PC-9 (cell line): ENCODE results near the gene SMAD5.

Source experiments
- EZH2 ChIP-seq: fragments of 200-600 bp; sonication (generic); IDR thresholded peaks from 2 replicates; pipeline ENCODE4 v1.8.0; 2017; ENCODE audit warnings: antibody characterized with exemption, low read depth
- TF ChIP-seq, protein P1 (sequence below): fragments of 200-600 bp; sonication (generic); conservative IDR thresholded peaks from 2 replicates; pipeline ENCODE4 v1.6.1; 2017; ENCODE audit warnings: mixed run types, antibody characterized with exemption, mild to moderate bottlenecking, moderate library complexity

DNA sequence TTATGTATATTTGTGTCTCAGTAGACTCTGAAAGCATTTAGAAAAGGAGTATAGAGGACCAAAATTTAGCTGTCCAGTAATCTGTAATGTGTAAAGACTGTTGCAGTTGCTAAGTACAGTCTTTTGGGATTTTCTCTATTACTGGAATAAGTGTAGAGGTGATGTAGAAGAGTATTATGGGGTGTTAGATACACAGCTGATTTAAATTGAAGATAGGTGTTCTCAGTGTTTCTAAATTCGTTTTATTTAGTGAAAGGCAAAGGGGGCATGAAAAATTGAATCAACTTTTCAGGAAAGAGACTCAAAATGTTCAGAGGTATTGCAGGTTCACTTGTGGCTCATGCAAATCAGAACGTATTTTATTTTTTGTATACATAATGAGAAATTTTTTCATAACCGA, 13.6 kb downstream of the SMAD5 start:
- TF ChIP-seq, protein P1, sequence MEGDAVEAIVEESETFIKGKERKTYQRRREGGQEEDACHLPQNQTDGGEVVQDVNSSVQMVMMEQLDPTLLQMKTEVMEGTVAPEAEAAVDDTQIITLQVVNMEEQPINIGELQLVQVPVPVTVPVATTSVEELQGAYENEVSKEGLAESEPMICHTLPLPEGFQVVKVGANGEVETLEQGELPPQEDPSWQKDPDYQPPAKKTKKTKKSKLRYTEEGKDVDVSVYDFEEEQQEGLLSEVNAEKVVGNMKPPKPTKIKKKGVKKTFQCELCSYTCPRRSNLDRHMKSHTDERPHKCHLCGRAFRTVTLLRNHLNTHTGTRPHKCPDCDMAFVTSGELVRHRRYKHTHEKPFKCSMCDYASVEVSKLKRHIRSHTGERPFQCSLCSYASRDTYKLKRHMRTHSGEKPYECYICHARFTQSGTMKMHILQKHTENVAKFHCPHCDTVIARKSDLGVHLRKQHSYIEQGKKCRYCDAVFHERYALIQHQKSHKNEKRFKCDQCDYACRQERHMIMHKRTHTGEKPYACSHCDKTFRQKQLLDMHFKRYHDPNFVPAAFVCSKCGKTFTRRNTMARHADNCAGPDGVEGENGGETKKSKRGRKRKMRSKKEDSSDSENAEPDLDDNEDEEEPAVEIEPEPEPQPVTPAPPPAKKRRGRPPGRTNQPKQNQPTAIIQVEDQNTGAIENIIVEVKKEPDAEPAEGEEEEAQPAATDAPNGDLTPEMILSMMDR: no peak
- TF ChIP-seq EZH2: no peak
